GM19395 (cell line): ENCODE data around the gene WFIKKN1.

Experiments
- ATAC-seq: cut with Tn5 transposase; IDR thresholded peaks from one replicate; pipeline ENCODE4 v1.9.1; 2021; ENCODE audit warnings: mild to moderate bottlenecking, moderate library complexity; ENCODE audit not compliant: unreplicated experiment

WFIKKN1 gene

GRCh38 chr16:630815-631405 lies at the start of gene WFIKKN1:
Gene WFIKKN1, plus strand, starts transcription at chr16:630985. Its CDS starts 269 bp downstream, at chr16:631254.
- no peak for ATAC-seq

- ATAC-seq, result no peak
These were observed 48.6 kb upstream of the WFIKKN1 start for GRCh38 chr16:582218-582613.

- no peak for ATAC-seq
These were observed 48.0 kb upstream of the WFIKKN1 start for GRCh38 chr16:582614-583331.

- ATAC-seq, result no peak
These were observed 47.3 kb upstream of the WFIKKN1 start for GRCh38 chr16:583470-583814.

GRCh38 chr16:583815-584591 lies 46.8 kb upstream of the WFIKKN1 start:
- no peak for ATAC-seq

GRCh38 chr16:585351-585750 lies 45.4 kb upstream of the WFIKKN1 start:
- no peak for ATAC-seq

- ATAC-seq, result no peak
These were observed 44.6 kb upstream of the WFIKKN1 start for GRCh38 chr16:586047-586644.

- no peak for ATAC-seq
These were observed 43.9 kb upstream of the WFIKKN1 start for GRCh38 chr16:586645-587590.

GRCh38 chr16:588639-588888 lies 42.2 kb upstream of the WFIKKN1 start:
- peak; percentile 11 for ATAC-seq

GRCh38 chr16:588889-589657 lies 41.7 kb upstream of the WFIKKN1 start:
- peak; percentile 79 for ATAC-seq

- peak; percentile 71 for ATAC-seq
These were observed 41.1 kb upstream of the WFIKKN1 start, which contains the start of gene RAB40C for GRCh38 chr16:589658-590187. Gene RAB40C, plus strand, starts transcription at chr16:590066. Its CDS starts 226 bp downstream, at chr16:590292.

- peak; percentile 7 for ATAC-seq
These were observed 40.5 kb upstream of the WFIKKN1 start for GRCh38 chr16:590188-590814.

- ATAC-seq, result no peak
These were observed 40.0 kb upstream of the WFIKKN1 start for GRCh38 chr16:590815-591200.

- no peak for ATAC-seq
These were observed 39.6 kb upstream of the WFIKKN1 start for GRCh38 chr16:591231-591630.

GRCh38 chr16:591892-592517 lies 38.8 kb upstream of the WFIKKN1 start:
- no peak for ATAC-seq

GRCh38 chr16:592518-593306 lies 38.1 kb upstream of the WFIKKN1 start:
- no peak for ATAC-seq

GRCh38 chr16:593406-593805 lies 37.4 kb upstream of the WFIKKN1 start:
- no peak for ATAC-seq

GRCh38 chr16:593807-594206 lies 37.0 kb upstream of the WFIKKN1 start:
- ATAC-seq, result no peak
